Testis (tissue), 5 donors: Measurements from ENCODE around the gene COL4A1. TPM values are rescaled to one million over a fixed set of nuclear protein-coding genes. Genes with fewer than 3 reads are reported as not detected.
A peak's percentile ranks its signal among the peaks of the same experiment; 100 is the strongest.

ENCODE experiments used
- DNase-seq: peaks from one replicate; pipeline ENCODE4 v3.0.0-alpha.2; 2019
- H3K27ac ChIP-seq, 2 donors: fragments of 200-600 bp; sonication (generic); one replicate each; pipeline ENCODE4 v1.5.1; 2019
- H3K27me3 ChIP-seq: fragments of 200-600 bp; sonication (generic); one replicate; pipeline ENCODE4 v1.5.1; 2019
- H3K36me3 ChIP-seq: fragments of 200-600 bp; sonication (generic); one replicate; pipeline ENCODE4 v1.5.1; 2017; ENCODE audit warnings: low read depth; ENCODE audit errors: missing control alignments
- H3K4me1 ChIP-seq: fragments of 200-600 bp; sonication (generic); one replicate; pipeline ENCODE4 v1.5.1; 2019
- H3K4me3 ChIP-seq, 2 donors: fragments of 200-600 bp; sonication (generic); one replicate each; pipeline ENCODE4 v1.5.1; 2017 to 2019
- H3K9me3 ChIP-seq: fragments of 200-600 bp; sonication (generic); one replicate; pipeline ENCODE4 v1.5.1; 2017
- POLR2A ChIP-seq: fragments of 450-650 bp; IDR thresholded peaks from one replicate; pipeline ENCODE4 v1.6.1; 2017; ENCODE audit warnings: antibody characterized with exemption, mild to moderate bottlenecking, moderate library complexity
- WGBS, 2 donors: methylation state at CpG; one replicate each; pipeline ENCODE4 v1.1.5; 2018; 5-methylcytosine and 5-hydroxymethylcytosine counted together
- intact Hi-C: fragments of 100-400 bp; cut with DNase I; formaldehyde crosslinking; loops from one replicate; pipeline ENCODE4 v1.15.1; 2023; ENCODE audit warnings: low total_unique reads
- long read RNA-seq, 2 donors: transcript quantifications; one replicate each; lab custom pipeline, GENCODE V29; 2026
- polyA plus RNA-seq: library from polyadenylated mRNA; stranded (reverse); fragments of 350-450 nt; fragmentation: Illumina TruSeq; extraction: RNeasy Lipid Tissue Mini Kit (QIAGEN cat#74804); gene quantifications from one replicate; pipeline ENCODE4 v1.2.3, GENCODE V29; 2014; ENCODE audit warnings: low read depth, low replicate concordance; ENCODE audit not compliant: insufficient read depth
- total RNA-seq, 2 donors: library from RNA; depleted of rRNA; stranded (reverse); fragments of >200 nt; gene quantifications; one replicate each; pipeline ENCODE4 v1.2.3, GENCODE V29; 2016
- TF ChIP-seq, protein P1 (sequence below), 3 experiments: fragments of 450-650 bp in 2 of 3; fragments of 200-600 bp in 1 of 3; sonication (generic) in 1 of 3; IDR thresholded peaks; one replicate each; pipeline ENCODE4 v1.5.1; 2016 to 2019; ENCODE audit warnings: antibody characterized with exemption in 3 of 3, mild to moderate bottlenecking in 2 of 3, moderate library complexity in 1 of 3

COL4A1 gene
- total RNA-seq = 10 to 100 TPM; 35.5 to 39.0 TPM
- polyA plus RNA-seq = 43.0 TPM
- long read RNA-seq, donor 1, full-length matches to known transcripts = 10 of 16 reads
- long read RNA-seq, donor 1, partial matches to known transcripts = 6 of 16 reads
- long read RNA-seq, donor 1, other reads (novel, unspliced or antisense) = 0 of 16 reads
- long read RNA-seq, donor 2, full-length matches to known transcripts = 4 of 18 reads
- long read RNA-seq, donor 2, partial matches to known transcripts = 14 of 18 reads
- long read RNA-seq, donor 2, other reads (novel, unspliced or antisense) = 0 of 18 reads

DNA sequence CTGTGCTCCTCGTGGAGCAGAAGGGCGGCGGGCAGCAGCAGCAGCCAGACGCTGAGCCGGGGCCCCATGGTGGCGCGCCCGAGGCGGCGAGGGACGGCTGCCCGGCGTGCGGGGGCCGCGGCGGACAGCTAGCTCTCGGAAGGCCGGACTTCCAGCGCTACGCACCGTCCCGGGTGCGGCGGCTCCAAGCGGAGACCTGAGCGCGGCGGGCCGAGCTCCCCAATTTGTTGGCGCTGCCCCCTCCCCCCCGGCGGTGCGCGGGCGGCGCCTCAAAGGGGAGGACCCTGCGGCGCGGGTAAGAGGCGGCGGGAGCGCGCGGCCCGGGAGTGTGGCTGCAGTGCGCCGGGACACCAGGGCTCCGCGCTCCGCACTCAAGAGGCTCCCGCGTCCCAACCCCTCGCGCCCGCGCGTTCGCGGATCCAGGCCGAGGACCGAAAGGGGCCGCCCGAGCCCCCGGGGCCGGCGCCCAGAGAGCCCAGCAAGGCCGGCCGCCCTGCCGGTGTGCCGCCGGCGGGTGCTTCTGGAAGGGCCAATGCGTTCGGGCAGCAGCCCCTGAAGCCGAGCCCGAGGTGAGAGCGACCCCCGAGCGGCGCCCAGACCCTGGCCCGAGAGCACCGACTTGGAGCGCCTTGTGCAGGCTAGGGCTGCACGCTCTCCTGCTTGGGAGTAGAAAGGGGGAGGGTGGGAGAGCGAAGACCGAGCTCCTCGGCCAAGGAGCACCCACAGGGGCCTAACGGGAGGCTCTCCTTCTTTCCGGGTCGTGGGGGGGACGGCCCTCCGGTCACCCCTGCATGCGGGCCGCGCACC lies at the start of gene COL4A1, which contains the start of gene COL4A2:
COL4A1 (minus strand) TSS at position 198 of the 807 bp plus-strand sequence; CDS start at position 68, 130 bp downstream.
COL4A2 (plus strand) TSS at position 325 of the 807 bp plus-strand sequence. CDS start 620 bp downstream, outside the sequence.
- H3K27ac ChIP-seq = peak within 1 kb of the TSS; percentile 86 to 92
- DNase-seq = peak; percentile 68
- peak within 1 kb of the TSS; percentile 77 to 84 for H3K4me3 ChIP-seq
- H3K27me3 ChIP-seq = no peaks in the 10 kb centered on the region
- 0% methylated on average over 8 to 36 of the region's 96 CpGs for WGBS, 2 donors
- H3K9me3 ChIP-seq = no peaks in the 10 kb centered on the region
- TF ChIP-seq POLR2A = peak; percentile 33
- TF ChIP-seq, protein P1, sequence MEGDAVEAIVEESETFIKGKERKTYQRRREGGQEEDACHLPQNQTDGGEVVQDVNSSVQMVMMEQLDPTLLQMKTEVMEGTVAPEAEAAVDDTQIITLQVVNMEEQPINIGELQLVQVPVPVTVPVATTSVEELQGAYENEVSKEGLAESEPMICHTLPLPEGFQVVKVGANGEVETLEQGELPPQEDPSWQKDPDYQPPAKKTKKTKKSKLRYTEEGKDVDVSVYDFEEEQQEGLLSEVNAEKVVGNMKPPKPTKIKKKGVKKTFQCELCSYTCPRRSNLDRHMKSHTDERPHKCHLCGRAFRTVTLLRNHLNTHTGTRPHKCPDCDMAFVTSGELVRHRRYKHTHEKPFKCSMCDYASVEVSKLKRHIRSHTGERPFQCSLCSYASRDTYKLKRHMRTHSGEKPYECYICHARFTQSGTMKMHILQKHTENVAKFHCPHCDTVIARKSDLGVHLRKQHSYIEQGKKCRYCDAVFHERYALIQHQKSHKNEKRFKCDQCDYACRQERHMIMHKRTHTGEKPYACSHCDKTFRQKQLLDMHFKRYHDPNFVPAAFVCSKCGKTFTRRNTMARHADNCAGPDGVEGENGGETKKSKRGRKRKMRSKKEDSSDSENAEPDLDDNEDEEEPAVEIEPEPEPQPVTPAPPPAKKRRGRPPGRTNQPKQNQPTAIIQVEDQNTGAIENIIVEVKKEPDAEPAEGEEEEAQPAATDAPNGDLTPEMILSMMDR (IDR thresholded peaks at IDR 0.05) = no peak
- intact Hi-C loops = no loop called here
- no peaks in the 10 kb centered on the region for H3K4me1 ChIP-seq
- no peaks in the 10 kb centered on the region for H3K36me3 ChIP-seq

DNA sequence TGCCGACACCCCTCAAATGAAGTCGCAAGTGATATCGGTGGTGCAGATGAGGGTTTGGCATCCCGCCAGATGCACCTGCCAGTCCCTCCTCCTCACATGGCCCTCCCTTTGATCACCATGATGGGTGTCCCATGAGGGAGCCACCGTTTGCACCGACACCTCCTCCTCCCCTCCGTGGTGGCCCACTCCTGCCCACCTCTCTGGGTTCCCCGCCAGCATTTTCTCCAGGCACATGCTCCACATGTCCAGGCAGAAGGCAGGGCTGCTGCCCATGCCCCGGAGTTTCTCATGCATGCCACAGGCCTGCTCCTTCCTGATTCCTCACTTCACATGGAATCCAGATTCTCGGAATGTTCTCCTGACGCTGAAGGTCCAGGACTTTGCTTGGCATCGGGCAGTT lies 49.4 kb upstream of the COL4A1 start:
- Histone ChIP-seq H3K9me3 (no peaks in the 10 kb centered on the region), H3K36me3 (no peaks in the 10 kb centered on the region), H3K27me3 (no peaks in the 10 kb centered on the region), H3K27ac (no peak overlapping the region), H3K4me1 (peaks cover 7% of the 10 kb centered on the region), H3K4me3 (no peak overlapping the region)
- no peak for TF ChIP-seq POLR2A
- TF ChIP-seq, protein P1 (IDR thresholded peaks at IDR 0.05) = no peak
- WGBS, 2 donors = 76 to 87% methylated on average over 12 of the region's 12 CpGs
- DNase-seq = no peak
- intact Hi-C loops = no loop called here

DNA sequence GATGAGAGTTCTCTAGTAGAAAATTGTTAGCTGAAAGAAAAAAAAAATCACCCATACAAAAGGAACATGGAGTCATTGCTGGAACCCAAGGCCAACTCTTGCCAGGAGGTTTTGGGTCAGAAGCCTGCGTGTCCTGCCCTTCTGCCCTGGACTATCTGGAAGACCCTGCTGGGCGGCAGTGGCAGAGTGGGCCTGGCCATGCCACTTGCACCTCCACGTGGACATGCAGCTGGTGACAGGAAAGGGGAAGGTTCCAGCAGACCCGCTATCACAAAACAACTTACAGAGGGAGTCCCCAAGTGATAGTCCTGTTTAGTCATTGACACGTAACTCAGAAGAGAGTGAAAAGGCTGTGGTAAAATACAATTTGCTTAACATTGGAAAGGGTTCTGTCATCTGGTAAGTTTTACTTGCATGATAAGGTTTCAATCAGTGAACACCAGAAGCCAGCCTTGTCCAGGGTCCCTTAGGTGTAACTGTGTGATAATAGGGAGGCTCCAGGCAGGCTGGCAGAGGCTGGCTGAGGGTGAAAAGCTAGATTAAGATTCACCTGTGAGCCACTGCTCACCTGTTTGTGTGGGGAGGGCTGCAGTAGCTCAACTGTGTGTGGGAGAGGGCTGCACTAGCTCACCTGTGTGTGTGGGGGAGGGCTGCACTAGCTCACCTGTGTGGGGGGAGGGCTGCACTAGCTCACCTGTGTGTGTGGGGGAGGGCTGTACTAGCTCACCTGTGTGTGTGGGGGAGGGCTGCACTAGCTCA lies 47.9 kb upstream of the COL4A1 start:
- TF ChIP-seq, protein P1 (IDR thresholded peaks at IDR 0.05) = no peak
- TF ChIP-seq POLR2A = no peak
- Histone ChIP-seq H3K4me3 (no peak overlapping the region), H3K9me3 (no peaks in the 10 kb centered on the region), H3K27ac (no peak overlapping the region), H3K27me3 (no peaks in the 10 kb centered on the region), H3K36me3 (no peaks in the 10 kb centered on the region), H3K4me1 (no peaks in the 10 kb centered on the region)
- no peak for DNase-seq
- intact Hi-C loops = no loop called here
- 90 to 93% methylated on average over 5 of the region's 5 CpGs for WGBS, 2 donors

DNA sequence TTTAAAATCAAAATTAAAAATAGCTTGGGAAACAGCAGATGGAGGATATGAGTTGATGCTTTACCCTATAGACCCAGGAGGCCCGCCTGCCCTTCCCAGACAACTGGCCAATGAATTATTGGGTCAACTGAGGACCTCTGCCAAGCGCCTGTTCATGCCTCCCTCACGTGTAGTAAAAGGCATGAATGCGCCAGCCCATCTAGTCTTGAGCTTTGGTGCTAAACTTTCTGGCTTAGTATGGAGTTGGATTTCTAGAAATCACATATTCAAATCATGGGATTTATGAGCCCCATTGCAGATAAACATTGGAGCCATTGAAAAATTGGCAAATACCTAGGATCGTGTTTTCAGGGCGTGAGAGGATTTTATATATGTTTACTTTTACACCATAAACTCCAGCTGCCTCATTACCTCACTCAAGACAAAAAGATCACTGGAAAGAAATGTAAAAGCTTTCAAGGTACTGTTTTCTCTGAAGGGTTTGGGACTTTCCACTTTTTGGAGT lies 47.2 kb upstream of the COL4A1 start:
- H3K4me1 ChIP-seq = peaks cover 1% of the 10 kb centered on the region
- TF ChIP-seq, protein P1 (IDR thresholded peaks at IDR 0.05) = no peak
- TF ChIP-seq POLR2A = no peak
- H3K27ac ChIP-seq = no peak overlapping the region
- no peak for DNase-seq
- intact Hi-C loops = no loop called here
- no peaks in the 10 kb centered on the region for H3K27me3 ChIP-seq
- no peaks in the 10 kb centered on the region for H3K9me3 ChIP-seq
- H3K36me3 ChIP-seq = no peaks in the 10 kb centered on the region
- H3K4me3 ChIP-seq = no peak overlapping the region
- 95% methylated on average over 6 of the region's 6 CpGs for WGBS, 2 donors
